Astrocyte (in vitro differentiated cells and primary cell): Measurements from ENCODE around the gene TOB2. TPM values are rescaled to one million over a fixed set of nuclear protein-coding genes. Genes with fewer than 3 reads are reported as not detected.

Source experiments
- DNase-seq: peaks from one replicate; pipeline ENCODE4 v3.0.0-alpha.2; 2010; ENCODE audit warnings: low read depth
- FAIRE-seq: peaks from 2 replicates; lab custom pipeline; 2011; peaks lifted over from hg19 to GRCh38; lab: Jason Lieb, UNC
- H2AFZ ChIP-seq: 2 replicates; pipeline ENCODE4 v1.6.0; 2012; ENCODE audit warnings: low read depth, low read length, inconsistent platforms
- H3K27ac ChIP-seq: 2 replicates; pipeline ENCODE4 v1.5.1; 2011; ENCODE audit warnings: low read depth, low read length, inconsistent platforms
- H3K27me3 ChIP-seq: 2 replicates; pipeline ENCODE4 v1.6.0; 2011; ENCODE audit warnings: low read length, inconsistent platforms; ENCODE audit not compliant: insufficient read depth
- H3K36me3 ChIP-seq: 2 replicates; pipeline ENCODE4 v1.5.1; 2011; ENCODE audit warnings: low read length, inconsistent platforms; ENCODE audit not compliant: insufficient read depth
- H3K4me1 ChIP-seq: 2 replicates; pipeline ENCODE4 v1.5.1; 2011; ENCODE audit warnings: low read length, inconsistent platforms; ENCODE audit not compliant: insufficient read depth
- H3K4me2 ChIP-seq: 2 replicates; pipeline ENCODE4 v1.6.0; 2012; ENCODE audit warnings: low read length, inconsistent platforms
- H3K4me3 ChIP-seq: 2 replicates; pipeline ENCODE4 v1.5.1; 2011; ENCODE audit warnings: low read depth, mild to moderate bottlenecking, low read length, inconsistent platforms; ENCODE audit not compliant: insufficient read depth
- H3K79me2 ChIP-seq: 2 replicates; pipeline ENCODE4 v1.6.0; 2012; ENCODE audit warnings: mild to moderate bottlenecking, low read length, inconsistent platforms; ENCODE audit not compliant: insufficient read depth
- H3K9ac ChIP-seq: 2 replicates; pipeline ENCODE4 v1.6.0; 2012; ENCODE audit warnings: mild to moderate bottlenecking, low read length, inconsistent platforms
- H3K9me3 ChIP-seq: 2 replicates; pipeline ENCODE4 v1.5.1; 2012; ENCODE audit warnings: low read depth, mild to moderate bottlenecking, low read length, inconsistent platforms; ENCODE audit not compliant: insufficient read depth
- H4K20me1 ChIP-seq: 2 replicates; pipeline ENCODE4 v1.6.0; 2012; ENCODE audit warnings: low read length, inconsistent platforms; ENCODE audit not compliant: insufficient read depth
- H3K27ac Mint-ChIP-seq: one replicate; pipeline ENCODE4 v1.8.0; 2021; ENCODE audit warnings: mild to moderate bottlenecking, mixed read lengths; ENCODE audit not compliant: unreplicated experiment
- H3K27me3 Mint-ChIP-seq: one replicate; pipeline ENCODE4 v1.8.0; 2021; ENCODE audit warnings: low read depth, mixed read lengths; ENCODE audit not compliant: unreplicated experiment
- H3K36me3 Mint-ChIP-seq: one replicate; pipeline ENCODE4 v1.8.0; 2021; ENCODE audit warnings: low read depth, mixed read lengths; ENCODE audit not compliant: unreplicated experiment
- H3K4me1 Mint-ChIP-seq: one replicate; pipeline ENCODE4 v1.8.0; 2021; ENCODE audit warnings: low read depth, mixed read lengths; ENCODE audit not compliant: unreplicated experiment
- H3K4me3 Mint-ChIP-seq: one replicate; pipeline ENCODE4 v1.8.0; 2021; ENCODE audit warnings: mild to moderate bottlenecking, moderate library complexity, mixed read lengths; ENCODE audit not compliant: unreplicated experiment
- H3K9me3 Mint-ChIP-seq: one replicate; pipeline ENCODE4 v1.8.0; 2021; ENCODE audit warnings: mild to moderate bottlenecking, mixed read lengths; ENCODE audit not compliant: unreplicated experiment
- EZH2 ChIP-seq: IDR thresholded peaks from 2 replicates; pipeline ENCODE4 v1.6.1; 2012; ENCODE audit warnings: mild to moderate bottlenecking, low read length, inconsistent platforms; ENCODE audit not compliant: insufficient read depth
- total RNA-seq: library from RNA; stranded (reverse); gene quantifications from 2 replicates; pipeline ENCODE4 v1.2.1, GENCODE V29; 2021
- TF ChIP-seq, protein P1 (sequence below): IDR thresholded peaks from 2 replicates; pipeline ENCODE4 v1.5.1; 2011; ENCODE audit warnings: low read depth, mild to moderate bottlenecking, inconsistent platforms, low read length, moderate library complexity; ENCODE audit not compliant: insufficient read depth

Gene TOB2
- total RNA-seq, 1 donor from 2014 or later: 54.6 TPM

DNA sequence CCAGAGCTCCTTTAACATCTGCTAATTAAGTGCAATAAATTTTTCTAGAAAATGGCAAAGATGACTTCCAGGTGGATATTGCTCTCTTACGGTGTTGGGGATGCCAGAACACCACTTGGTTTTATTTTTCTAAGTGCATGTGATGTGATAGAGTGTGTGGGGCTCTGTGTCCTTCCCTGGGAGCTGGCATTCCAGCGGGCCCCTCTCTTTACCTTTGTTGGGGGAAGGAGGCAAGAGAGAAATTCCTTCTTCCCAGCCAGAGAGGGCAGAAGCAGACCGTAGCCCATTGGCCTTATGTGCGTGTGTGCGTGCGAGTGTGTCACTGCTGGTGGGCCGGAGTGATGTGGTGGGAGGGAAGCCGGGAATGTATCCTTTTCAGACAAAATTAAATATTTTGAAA, 47.7 kb downstream of the TOB2 start:
- Histone ChIP-seq H2AFZ (no peak overlapping the region), H3K9me3 (no peaks in the 10 kb centered on the region), H3K9ac (no peak overlapping the region), H3K27me3 (no peaks in the 10 kb centered on the region), H3K36me3 (peaks cover 6% of the 10 kb centered on the region), H3K79me2 (no peaks in the 10 kb centered on the region), H3K4me2 (no peak overlapping the region), H3K4me3 (no peak overlapping the region), H4K20me1 (no peaks in the 10 kb centered on the region), H3K4me1 (peaks cover 9% of the 10 kb centered on the region), H3K27ac (no peak overlapping the region)
- Mint-ChIP-seq H3K4me3 (no peak overlapping the region), H3K36me3 (peaks cover 29% of the 10 kb centered on the region), H3K4me1 (no peaks in the 10 kb centered on the region), H3K27ac (no peak overlapping the region), H3K9me3 (no peaks in the 10 kb centered on the region), H3K27me3 (peaks cover 2% of the 10 kb centered on the region)
- DNase-seq: no peak
- no peak for TF ChIP-seq EZH2
- TF ChIP-seq, protein P1, sequence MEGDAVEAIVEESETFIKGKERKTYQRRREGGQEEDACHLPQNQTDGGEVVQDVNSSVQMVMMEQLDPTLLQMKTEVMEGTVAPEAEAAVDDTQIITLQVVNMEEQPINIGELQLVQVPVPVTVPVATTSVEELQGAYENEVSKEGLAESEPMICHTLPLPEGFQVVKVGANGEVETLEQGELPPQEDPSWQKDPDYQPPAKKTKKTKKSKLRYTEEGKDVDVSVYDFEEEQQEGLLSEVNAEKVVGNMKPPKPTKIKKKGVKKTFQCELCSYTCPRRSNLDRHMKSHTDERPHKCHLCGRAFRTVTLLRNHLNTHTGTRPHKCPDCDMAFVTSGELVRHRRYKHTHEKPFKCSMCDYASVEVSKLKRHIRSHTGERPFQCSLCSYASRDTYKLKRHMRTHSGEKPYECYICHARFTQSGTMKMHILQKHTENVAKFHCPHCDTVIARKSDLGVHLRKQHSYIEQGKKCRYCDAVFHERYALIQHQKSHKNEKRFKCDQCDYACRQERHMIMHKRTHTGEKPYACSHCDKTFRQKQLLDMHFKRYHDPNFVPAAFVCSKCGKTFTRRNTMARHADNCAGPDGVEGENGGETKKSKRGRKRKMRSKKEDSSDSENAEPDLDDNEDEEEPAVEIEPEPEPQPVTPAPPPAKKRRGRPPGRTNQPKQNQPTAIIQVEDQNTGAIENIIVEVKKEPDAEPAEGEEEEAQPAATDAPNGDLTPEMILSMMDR: no peak
- no peak for FAIRE-seq

DNA sequence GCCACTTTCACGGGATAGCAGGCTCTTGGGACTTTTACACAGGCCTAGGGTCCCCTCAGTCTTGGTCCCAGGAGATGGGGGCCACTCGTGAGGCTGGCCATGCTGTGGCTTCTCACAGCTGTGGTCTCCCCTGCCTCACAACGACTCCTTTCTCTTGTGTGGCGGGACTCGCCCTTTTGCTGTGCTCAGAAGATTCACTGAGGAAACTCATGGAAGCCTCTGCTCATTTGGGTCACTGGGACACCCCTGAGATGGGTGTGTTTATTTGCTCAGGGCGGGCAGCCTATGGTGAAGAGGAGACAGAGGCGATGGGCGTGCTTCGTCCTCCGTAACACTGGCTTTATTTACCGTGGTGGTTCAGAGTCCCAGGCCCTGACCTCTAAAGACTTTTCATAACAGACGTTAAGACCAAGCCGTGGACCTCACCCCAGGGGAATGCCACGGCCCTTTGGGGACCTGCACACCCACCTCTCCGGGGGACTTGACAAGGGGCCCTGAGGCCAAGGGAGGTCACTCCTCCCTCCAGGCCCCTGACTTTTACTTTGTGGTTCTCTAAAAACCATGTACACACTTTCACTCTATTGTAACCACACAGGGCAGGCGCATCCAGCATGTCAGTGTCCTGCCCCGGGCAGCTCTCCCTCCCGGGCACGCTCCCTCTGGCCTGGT, 49.3 kb downstream of the TOB2 start:
- no peaks in the 10 kb centered on the region for H3K9me3 ChIP-seq
- Mint-ChIP-seq H3K4me1 (no peaks in the 10 kb centered on the region), H3K9me3 (no peaks in the 10 kb centered on the region), H3K27ac (no peak overlapping the region), H3K27me3 (no peaks in the 10 kb centered on the region), H3K4me3 (no peak overlapping the region), H3K36me3 (peaks cover 31% of the 10 kb centered on the region)
- FAIRE-seq (no peak), DNase-seq (no peak)
- H3K27ac ChIP-seq: no peak overlapping the region
- H3K4me1 ChIP-seq: peaks cover 7% of the 10 kb centered on the region
- no peak overlapping the region for H2AFZ ChIP-seq
- H3K9ac ChIP-seq: no peak overlapping the region
- no peaks in the 10 kb centered on the region for H4K20me1 ChIP-seq
- TF ChIP-seq, protein P1: no peak
- no peak for TF ChIP-seq EZH2
- no peaks in the 10 kb centered on the region for H3K27me3 ChIP-seq
- no peak overlapping the region for H3K4me2 ChIP-seq
- H3K36me3 ChIP-seq: peaks cover 6% of the 10 kb centered on the region
- H3K79me2 ChIP-seq: no peaks in the 10 kb centered on the region
- no peak overlapping the region for H3K4me3 ChIP-seq

DNA sequence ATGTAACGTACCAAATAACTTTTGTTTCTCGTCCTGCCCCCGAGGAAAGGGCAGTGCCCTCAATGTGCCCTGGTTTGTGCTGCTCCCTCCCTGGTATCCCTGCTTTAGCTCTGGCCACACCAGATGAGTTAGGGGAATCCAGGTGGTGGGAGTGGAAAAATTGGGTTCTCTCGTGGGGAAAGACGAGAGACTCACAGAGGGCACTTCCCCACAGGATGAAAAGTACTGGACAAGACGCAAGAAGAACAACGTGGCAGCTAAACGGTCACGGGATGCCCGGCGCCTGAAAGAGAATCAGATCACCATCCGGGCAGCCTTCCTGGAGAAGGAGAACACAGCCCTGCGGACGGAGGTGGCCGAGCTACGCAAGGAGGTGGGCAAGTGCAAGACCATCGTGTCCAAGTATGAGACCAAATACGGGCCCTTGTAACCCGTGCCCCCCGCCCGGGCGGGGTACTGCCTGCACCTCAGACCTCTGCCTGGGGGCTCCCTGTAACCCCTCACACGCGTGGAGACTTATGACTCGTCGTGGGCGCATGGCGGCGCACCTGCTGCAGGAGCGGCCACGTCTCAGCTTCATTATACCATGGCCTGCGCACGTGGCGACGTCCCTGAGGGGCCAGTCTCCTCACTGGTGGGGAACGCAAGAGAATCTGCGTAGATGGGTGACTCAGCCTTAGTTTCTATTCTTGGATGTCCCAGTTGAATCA, 50.9 kb downstream of the TOB2 start:
- H2AFZ ChIP-seq: no peak overlapping the region
- no peak overlapping the region for H3K4me3 Mint-ChIP-seq
- no peak for FAIRE-seq

More for the DNA sequence above, 50.9 kb downstream of the TOB2 start:
- no peak overlapping the region for H3K4me3 ChIP-seq
- H3K9me3 Mint-ChIP-seq: no peaks in the 10 kb centered on the region
- peaks cover 34% of the 10 kb centered on the region for H3K36me3 Mint-ChIP-seq
- no peaks in the 10 kb centered on the region for H3K4me1 Mint-ChIP-seq
- H3K27me3 Mint-ChIP-seq: no peaks in the 10 kb centered on the region
- H3K36me3 ChIP-seq: peaks cover 10% of the 10 kb centered on the region
- H3K27me3 ChIP-seq: no peaks in the 10 kb centered on the region
- H3K27ac ChIP-seq: no peak overlapping the region
- H4K20me1 ChIP-seq: peaks cover 3% of the 10 kb centered on the region
- H3K9me3 ChIP-seq: no peaks in the 10 kb centered on the region
- H3K4me1 ChIP-seq: no peaks in the 10 kb centered on the region
- H3K27ac Mint-ChIP-seq: no peak overlapping the region
- TF ChIP-seq, protein P1: no peak
- no peaks in the 10 kb centered on the region for H3K79me2 ChIP-seq
- H3K4me2 ChIP-seq: no peak overlapping the region
- H3K9ac ChIP-seq: no peak overlapping the region
- no peak for DNase-seq
